ENCODE data around the gene ORM1.
"Not testable (repeated sequence)": the region's sequence is repeated elsewhere in the genome, so short reads cannot be mapped to it uniquely, and the experiment has no call there.

Gene ORM1

DNA sequence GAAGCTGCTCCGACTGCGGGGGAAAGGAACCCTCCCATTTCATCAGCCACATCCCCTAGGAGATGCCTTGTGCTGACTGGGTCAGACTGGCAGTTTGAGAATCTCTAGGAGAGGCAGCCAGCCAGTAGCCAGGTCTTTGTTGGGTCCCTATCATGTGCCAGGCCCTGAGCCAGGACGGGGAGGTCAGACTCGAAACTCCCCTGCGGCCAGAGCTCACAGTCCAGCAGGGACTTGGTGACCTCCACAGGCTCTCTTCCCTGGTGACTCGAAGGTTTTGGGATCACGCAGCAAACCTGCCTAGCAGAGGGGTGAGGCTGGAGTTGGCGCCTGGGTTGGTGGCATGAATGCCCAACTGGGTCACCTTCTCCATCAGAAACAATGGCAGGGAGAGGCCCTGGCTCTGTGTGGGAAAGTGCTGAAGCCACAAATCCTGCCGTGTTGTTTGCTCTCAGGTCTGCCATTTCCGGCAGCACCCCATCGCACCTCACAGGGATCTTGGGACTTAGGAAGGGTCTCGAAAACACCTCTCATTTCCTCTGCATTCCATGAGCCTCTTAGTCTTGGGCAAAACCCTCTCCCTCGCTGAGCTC lies 14.4 kb upstream of the ORM1 start:
- no peak for DNase-seq (ENCODE audit: low spot score)

- DNase-seq (ENCODE audit: low spot score): no peak
Observed at GRCh38 chr9:114309096-114309495, 13.8 kb upstream of the ORM1 start.

- no peak for DNase-seq (ENCODE audit: low spot score)
Observed at GRCh38 chr9:114310471-114311450, 12.1 kb upstream of the ORM1 start.

DNA sequence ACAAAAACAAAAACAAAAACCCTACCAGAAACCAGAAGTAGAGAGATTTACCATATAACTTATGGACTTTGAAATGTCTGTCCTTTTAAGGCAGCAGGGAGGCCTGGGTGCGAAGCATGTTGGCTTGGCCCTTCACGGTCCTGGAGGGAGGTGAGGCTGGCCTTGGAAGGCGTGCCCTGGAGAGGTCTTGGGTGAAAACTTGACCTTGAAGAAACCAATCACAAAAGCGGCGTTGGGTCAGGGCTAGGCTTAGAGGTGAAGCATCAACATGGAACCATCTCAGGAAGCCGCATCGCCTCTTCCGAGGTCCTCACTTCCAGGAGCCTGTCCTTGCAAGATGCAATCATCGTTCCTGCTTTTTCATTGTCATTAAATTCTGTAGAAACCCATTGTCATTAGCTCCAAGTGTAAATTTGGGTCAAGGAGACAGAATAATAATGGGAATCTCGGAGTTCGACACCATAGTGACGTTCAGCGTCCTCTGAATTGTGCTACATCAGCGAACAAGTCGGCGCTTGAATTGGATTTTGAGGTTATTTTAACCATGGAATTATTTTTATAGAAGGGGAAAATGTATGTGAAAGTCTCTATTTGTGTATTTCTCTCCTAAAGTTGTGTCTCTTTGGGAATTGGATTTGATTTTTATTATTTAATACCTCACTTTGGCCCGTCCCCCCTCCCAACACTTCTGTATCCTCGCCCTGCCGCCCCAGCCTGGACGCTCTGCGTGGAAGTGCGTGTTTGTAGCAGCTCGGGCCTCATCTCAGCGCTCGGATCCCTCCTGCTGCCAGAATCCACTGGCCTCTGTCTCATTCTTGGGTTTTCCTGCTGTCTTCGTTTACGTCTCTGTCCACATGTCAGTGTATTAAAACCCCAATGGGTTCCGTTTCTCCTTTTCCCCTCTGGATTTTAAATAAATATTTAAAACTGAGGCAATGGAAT lies 11.1 kb upstream of the ORM1 start:
- no peak for DNase-seq (ENCODE audit: low spot score)

DNA sequence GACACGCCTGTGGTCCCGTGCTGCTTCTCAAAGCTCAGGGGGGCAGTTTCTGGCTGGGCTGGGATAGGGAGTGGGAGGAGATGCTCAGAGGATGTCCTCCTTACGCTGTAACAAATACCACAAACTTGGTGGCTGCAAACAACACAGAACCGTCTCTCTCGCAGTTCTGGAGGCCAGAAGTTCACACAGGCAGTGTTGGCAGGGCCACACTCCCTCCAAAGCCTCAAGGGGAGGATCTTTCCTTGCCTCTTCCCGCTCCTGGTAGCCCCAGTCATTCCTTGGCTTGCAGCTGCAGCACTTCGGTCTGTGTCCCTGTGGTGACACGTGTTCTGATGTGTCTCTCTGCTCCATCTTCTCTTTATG lies 10.4 kb upstream of the ORM1 start:
- no peak for DNase-seq (ENCODE audit: low spot score)

DNA sequence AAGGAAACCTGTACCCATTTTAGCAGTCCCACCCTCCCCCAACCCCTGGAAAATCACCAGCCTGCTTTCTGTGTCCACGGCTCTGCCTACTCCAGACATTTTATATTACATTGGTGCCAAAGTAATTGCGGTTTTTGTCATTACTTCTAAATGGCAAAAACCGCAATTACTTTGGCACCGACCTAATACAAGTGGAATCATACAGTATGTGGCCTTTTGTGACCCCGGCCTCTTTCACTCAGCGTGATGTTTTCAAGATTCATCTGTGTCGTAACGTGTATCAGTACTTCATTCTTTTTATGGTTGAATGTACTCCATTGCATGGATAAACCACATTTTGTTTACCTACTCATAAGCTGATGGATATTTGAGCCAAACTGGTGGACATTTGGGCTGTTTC lies 9.7 kb upstream of the ORM1 start:
- no peak for DNase-seq (ENCODE audit: low spot score)

- no peak for DNase-seq (ENCODE audit: low spot score)
Observed at GRCh38 chr9:114314256-114314867, 8.5 kb upstream of the ORM1 start.

DNA sequence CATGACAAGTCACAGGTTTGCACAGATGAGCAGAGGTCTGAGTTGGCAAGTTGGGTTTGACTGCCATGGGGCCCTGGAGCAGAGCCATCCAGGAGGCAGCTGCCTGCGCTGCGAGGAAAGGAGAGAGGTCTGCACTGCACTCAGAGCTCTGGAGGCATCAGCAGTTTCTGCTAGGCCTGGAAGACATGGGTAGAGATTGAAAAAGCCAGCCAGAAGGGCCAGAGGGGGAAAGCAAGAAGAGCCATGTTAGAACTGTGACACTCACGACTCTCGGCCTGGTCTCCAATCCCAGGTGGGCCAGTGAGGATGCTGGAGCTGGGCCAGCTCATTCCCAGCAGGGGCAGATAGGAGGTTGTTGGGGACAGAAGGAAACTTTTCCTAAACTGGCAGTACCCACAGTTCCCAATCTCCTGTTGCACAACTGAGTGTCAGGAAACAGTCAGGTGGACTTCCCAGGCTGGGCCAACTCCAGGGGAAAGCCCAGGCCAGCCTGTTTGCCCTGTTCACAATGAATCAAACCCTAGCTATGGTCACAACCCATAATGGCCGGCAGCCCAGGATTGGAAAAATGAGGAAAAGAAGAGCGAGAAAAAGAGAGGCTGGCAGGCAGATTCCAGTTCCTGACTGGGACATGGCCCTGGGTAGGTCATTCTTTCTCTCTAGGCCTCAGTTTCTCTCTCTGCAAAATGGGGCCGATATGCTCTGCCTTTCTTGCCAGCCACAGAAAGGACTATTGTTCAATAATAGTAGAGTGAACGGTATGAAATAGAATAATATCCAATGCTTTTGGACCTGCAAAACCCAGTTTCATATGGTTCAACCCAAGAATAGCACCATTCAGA lies 7.8 kb upstream of the ORM1 start:
- no peak for DNase-seq (ENCODE audit: low spot score)

- no peak for DNase-seq (ENCODE audit: low spot score)
Observed at GRCh38 chr9:114315723-114316363, 7.1 kb upstream of the ORM1 start.

DNA sequence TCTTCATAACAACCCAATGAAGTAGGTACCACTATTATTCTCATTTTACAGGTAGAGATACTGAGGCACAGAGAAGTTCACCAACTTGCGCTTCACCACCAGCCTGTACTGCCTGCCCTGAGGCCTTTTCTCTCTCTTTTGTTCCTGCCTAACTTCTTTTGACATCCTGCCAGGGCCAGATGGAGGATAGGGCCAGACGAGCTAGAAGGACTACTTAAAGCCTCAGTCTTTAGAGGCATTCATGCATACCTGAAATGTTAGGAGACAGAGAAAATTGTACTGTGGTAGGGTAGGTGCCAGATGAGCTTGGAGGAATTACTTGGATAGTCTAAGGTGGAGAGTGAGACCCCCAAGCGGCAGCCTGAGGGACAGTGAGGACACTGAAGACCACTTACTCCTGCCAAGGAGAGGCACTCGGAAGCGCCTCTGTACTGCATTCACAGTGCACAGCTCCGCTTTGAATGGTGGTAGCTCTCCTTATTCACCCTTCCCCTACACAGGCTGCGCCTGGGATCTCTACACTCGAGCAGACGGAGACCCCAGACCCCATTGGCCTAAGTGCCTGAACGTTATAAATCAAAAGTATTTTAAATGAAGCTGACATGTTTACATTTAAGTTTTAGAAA lies 6.2 kb upstream of the ORM1 start:
- no peak for DNase-seq (ENCODE audit: low spot score)

- no peak for DNase-seq (ENCODE audit: low spot score)
Observed at GRCh38 chr9:114317665-114318357, 5.1 kb upstream of the ORM1 start.

DNA sequence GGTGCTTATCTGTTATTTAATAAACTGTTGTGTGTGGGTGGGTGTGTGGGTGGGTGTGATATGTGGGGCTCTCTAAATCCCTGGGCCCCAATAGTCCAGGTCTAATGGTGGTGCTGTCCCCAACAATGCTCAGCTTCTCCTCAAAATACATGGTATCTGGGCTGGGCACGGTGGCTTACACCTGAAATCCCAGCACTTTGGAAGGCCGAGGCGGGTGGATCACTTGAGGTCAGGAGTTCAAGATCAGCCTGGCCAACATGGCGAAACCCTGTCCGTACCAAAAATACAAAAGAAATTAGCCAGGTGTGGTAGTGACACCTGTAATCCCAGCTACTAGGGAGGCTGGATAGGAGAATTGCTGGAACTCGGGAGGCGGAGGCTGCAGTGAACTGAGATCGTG lies 4.5 kb upstream of the ORM1 start:
- no peak for DNase-seq (ENCODE audit: low spot score)

DNA sequence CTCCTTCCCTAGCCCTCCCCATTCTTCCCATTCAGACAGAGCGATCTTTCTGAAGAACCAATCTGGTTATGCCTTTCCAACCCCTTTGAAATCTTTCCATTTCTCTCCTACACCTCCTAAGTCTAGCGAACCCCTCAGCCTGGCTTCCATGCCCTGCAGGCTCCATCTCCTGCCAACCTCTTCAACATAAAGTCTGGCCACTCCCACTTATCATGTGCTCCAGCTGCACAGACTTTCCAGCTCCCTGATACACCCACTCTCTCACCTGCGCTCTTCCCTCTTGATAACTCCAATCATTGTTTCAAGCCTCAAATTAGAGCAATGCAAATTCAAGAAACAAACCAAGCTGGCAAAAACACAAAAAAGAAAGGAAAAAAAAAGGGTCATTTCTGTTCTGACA lies 3.8 kb upstream of the ORM1 start:
- DNase-seq (ENCODE audit: low spot score): no peak

- not testable (repeated sequence) for DNase-seq (ENCODE audit: low spot score)
Observed at GRCh38 chr9:114320710-114321109, 2.2 kb upstream of the ORM1 start.

- no peak for DNase-seq (ENCODE audit: low spot score)
Observed at GRCh38 chr9:114321759-114322158, 1.1 kb upstream of the ORM1 start.

DNA sequence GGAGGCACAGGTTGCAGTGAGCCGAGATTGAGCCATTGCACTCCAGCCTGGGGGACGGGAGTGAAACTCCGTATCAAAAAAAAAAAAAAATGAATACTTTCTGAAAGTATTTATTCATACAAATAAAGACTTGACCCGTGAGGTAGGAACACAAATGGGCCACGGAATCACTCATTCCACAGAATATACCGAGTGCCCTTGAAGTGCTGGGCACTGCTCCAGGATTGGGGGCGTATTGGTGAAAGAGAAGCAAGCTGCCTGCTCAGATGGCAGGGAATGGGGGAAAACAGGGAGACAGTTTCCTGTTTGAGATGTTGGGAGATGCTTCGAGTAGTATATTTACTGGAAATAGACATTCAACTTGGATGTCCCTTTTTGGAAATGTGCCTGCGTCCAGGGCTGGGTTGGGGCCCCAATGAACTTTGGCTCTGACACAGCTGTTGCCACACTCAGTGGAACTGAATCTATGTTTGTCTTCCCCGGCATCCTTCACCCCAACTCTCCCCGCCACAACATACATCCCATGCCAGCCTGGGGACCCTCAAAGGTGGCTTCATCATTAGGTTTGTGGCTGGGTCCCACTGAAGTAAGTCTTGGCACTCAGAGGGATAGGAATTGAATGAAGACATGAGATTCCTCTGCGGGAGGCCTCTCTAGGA lies 609 bp upstream of the ORM1 start:
- not testable (repeated sequence) for DNase-seq (ENCODE audit: low spot score)

DNA sequence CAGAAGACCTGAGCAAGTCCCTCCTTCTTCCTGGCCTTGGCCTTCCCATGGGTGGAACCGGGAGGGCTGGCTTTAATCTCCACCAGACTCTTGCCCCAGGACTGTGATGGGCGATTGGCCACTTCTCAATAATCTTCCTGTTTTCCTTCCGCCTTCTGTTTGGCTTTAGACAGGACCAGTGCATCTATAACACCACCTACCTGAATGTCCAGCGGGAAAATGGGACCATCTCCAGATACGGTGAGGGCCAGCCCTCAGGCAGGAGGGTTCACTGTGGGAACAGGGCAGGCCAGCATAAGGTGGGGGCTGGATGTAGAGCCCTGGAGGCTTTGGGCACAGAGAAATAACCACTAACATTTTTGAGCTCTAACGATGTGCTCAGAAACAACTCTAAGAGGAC lies 951 bp downstream of the ORM1 start:
- not testable (repeated sequence) for DNase-seq (ENCODE audit: low spot score)

GRCh38 chr9:114324492-114324891 lies 1.6 kb downstream of the ORM1 start:
- DNase-seq (ENCODE audit: low spot score): no peak

DNA sequence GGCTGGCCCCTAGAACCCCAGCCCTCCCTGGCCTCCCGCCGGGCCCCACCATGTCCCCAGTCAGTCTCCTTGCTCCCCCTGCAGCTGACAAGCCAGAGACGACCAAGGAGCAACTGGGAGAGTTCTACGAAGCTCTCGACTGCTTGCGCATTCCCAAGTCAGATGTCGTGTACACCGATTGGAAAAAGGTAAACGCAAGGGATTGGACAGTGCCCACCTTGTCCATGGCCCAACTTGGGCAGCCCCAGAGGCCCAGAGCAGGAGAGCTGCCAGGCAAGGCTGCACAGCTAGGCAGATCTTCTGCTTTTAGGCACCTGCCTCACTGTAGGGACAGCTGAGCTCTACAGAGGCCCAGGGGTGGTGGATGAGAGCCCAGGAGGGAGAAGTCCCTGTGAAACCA lies 2.1 kb downstream of the ORM1 start:
- not testable (repeated sequence) for DNase-seq (ENCODE audit: low spot score)

All from HuH-7 (cell line).